Osteocyte (in vitro differentiated cells): Measurements from ENCODE around the gene ACO1. TPM values are rescaled to one million over a fixed set of nuclear protein-coding genes. Genes with fewer than 3 reads are reported as not detected.

Experiments
- DNase-seq: peaks from one replicate; pipeline ENCODE4 v3.0.0; 2021; ENCODE audit warnings: mixed read lengths; ENCODE audit not compliant: unreplicated experiment; ENCODE audit errors: extremely low spot score
- H3K27ac Mint-ChIP-seq: one replicate; pipeline ENCODE4 v1.8.0; 2021; ENCODE audit warnings: mild to moderate bottlenecking, mixed read lengths; ENCODE audit not compliant: unreplicated experiment
- H3K27me3 Mint-ChIP-seq: one replicate; pipeline ENCODE4 v1.8.0; 2021; ENCODE audit warnings: mixed read lengths; ENCODE audit not compliant: unreplicated experiment
- H3K36me3 Mint-ChIP-seq: one replicate; pipeline ENCODE4 v1.8.0; 2021; ENCODE audit warnings: mixed read lengths; ENCODE audit not compliant: unreplicated experiment
- H3K4me1 Mint-ChIP-seq: one replicate; pipeline ENCODE4 v1.8.0; 2021; ENCODE audit warnings: mixed read lengths; ENCODE audit not compliant: unreplicated experiment
- H3K4me3 Mint-ChIP-seq: one replicate; pipeline ENCODE4 v1.8.0; 2021; ENCODE audit warnings: mild to moderate bottlenecking, moderate library complexity, mixed read lengths; ENCODE audit not compliant: unreplicated experiment
- H3K9me3 Mint-ChIP-seq: one replicate; pipeline ENCODE4 v1.8.0; 2021; ENCODE audit warnings: mixed read lengths; ENCODE audit not compliant: unreplicated experiment
- CTCF ChIP-seq: fragments of 200-600 bp; sonication (generic); IDR thresholded peaks from 2 replicates; pipeline ENCODE4 v1.5.0; 2021; ENCODE audit warnings: antibody characterized with exemption, mild to moderate bottlenecking, moderate library complexity
- total RNA-seq: library from RNA; stranded (reverse); gene quantifications from 2 replicates; pipeline ENCODE4 v1.2.1, GENCODE V29; 2021

ACO1 gene
- total RNA-seq, 1 donor from 2014 or later, result 42.0 TPM

GRCh38 chr9:32404856-32405255 lies 20.4 kb downstream of the ACO1 start:
- Mint-ChIP-seq H3K36me3 (peaks cover 49% of the 10 kb centered on the region), H3K4me1 (peaks cover 6% of the 10 kb centered on the region), H3K27me3 (no peaks in the 10 kb centered on the region), H3K27ac (no peak overlapping the region), H3K4me3 (no peak overlapping the region), H3K9me3 (peaks cover 3% of the 10 kb centered on the region)
- no peak for TF ChIP-seq CTCF
- DNase-seq, result no peak

GRCh38 chr9:32405506-32405905 lies 21.1 kb downstream of the ACO1 start:
- H3K4me3 Mint-ChIP-seq, result no peak overlapping the region
- H3K36me3 Mint-ChIP-seq, result peaks cover 52% of the 10 kb centered on the region
- H3K4me1 Mint-ChIP-seq, result peaks cover 4% of the 10 kb centered on the region
- H3K9me3 Mint-ChIP-seq, result peaks cover 3% of the 10 kb centered on the region
- no peak for DNase-seq
- no peak for TF ChIP-seq CTCF
- H3K27ac Mint-ChIP-seq, result no peak overlapping the region
- H3K27me3 Mint-ChIP-seq, result no peaks in the 10 kb centered on the region

- no peak for DNase-seq
- Mint-ChIP-seq H3K4me1 (peaks cover 4% of the 10 kb centered on the region), H3K9me3 (peaks cover 3% of the 10 kb centered on the region), H3K27ac (no peak overlapping the region), H3K4me3 (no peak overlapping the region), H3K27me3 (no peaks in the 10 kb centered on the region), H3K36me3 (peaks cover 56% of the 10 kb centered on the region)
- TF ChIP-seq CTCF, result no peak
These were observed 21.6 kb downstream of the ACO1 start for GRCh38 chr9:32406046-32406445.

- no peak for DNase-seq
- H3K27me3 Mint-ChIP-seq, result no peaks in the 10 kb centered on the region
- no peak for TF ChIP-seq CTCF
- H3K4me3 Mint-ChIP-seq, result no peak overlapping the region
- H3K27ac Mint-ChIP-seq, result no peak overlapping the region
- H3K9me3 Mint-ChIP-seq, result no peaks in the 10 kb centered on the region
- peaks cover 15% of the 10 kb centered on the region for H3K4me1 Mint-ChIP-seq
- peaks cover 61% of the 10 kb centered on the region for H3K36me3 Mint-ChIP-seq
These were observed 27.3 kb downstream of the ACO1 start for GRCh38 chr9:32411753-32412152.

- H3K27me3 Mint-ChIP-seq, result no peaks in the 10 kb centered on the region
- no peak overlapping the region for H3K4me3 Mint-ChIP-seq
- peaks cover 15% of the 10 kb centered on the region for H3K4me1 Mint-ChIP-seq
- no peak for TF ChIP-seq CTCF
- peak overlapping the region; percentile 38 for H3K27ac Mint-ChIP-seq
- no peaks in the 10 kb centered on the region for H3K9me3 Mint-ChIP-seq
- DNase-seq, result no peak
- peaks cover 58% of the 10 kb centered on the region for H3K36me3 Mint-ChIP-seq
These were observed 28.0 kb downstream of the ACO1 start for GRCh38 chr9:32412440-32412839.
